ENCODE measurements around the gene ADCY5.

ADCY5 gene

DNA sequence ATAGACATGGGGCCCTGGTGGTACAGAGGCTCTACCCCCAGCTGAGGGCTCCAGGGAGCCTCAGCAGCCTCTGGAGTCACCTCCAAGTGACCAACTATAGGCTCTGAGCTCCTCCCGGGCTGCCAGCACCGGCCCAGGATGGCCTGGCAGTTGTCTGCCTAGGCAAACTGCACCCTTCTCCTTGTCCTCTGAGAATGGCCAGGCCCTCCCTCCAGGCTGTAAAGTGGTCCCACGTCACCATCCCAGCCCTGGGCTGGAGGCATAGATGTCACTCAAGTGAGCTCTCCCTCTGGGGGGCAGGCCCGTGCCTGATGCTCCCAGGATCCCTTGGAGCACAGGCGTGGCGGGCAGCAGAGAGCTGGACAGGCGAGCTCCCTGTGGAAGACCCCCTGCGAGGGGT, 127.1 kb downstream of the ADCY5 start:
- H3K4me3 ChIP-seq (ENCODE audit: control insufficient read depth, low read depth, low read length) = no peak overlapping the region
- no peak for DNase-seq (ENCODE audit: low read depth)
- TF ChIP-seq, protein P1, sequence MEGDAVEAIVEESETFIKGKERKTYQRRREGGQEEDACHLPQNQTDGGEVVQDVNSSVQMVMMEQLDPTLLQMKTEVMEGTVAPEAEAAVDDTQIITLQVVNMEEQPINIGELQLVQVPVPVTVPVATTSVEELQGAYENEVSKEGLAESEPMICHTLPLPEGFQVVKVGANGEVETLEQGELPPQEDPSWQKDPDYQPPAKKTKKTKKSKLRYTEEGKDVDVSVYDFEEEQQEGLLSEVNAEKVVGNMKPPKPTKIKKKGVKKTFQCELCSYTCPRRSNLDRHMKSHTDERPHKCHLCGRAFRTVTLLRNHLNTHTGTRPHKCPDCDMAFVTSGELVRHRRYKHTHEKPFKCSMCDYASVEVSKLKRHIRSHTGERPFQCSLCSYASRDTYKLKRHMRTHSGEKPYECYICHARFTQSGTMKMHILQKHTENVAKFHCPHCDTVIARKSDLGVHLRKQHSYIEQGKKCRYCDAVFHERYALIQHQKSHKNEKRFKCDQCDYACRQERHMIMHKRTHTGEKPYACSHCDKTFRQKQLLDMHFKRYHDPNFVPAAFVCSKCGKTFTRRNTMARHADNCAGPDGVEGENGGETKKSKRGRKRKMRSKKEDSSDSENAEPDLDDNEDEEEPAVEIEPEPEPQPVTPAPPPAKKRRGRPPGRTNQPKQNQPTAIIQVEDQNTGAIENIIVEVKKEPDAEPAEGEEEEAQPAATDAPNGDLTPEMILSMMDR (IDR thresholded peaks at IDR 0.05; ENCODE audit: control insufficient read depth, insufficient read depth, low read depth, low read length, missing control alignments) = no peak

DNA sequence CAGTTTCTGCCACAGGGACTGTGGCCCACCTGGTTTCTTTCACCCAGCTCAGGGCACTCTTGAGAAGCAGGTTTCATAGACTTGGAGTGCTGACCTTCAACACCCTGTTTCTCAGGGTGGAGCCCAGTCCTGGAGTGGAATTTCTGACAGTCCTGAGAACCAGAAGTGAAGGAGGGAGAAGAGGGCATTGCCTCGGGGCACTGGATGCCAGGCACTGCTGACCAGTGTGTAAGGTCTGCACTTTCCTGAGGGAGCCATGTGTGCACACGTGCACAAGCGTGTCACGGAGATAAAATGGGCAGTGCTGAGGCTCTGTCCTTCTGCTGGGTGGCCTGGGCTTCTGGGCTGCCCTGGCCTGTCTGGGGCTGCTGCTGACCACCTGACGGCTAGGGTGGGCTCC, 128.7 kb downstream of the ADCY5 start:
- TF ChIP-seq, protein P1 (IDR thresholded peaks at IDR 0.05; ENCODE audit: control insufficient read depth, insufficient read depth, low read depth, low read length, missing control alignments) = no peak
- H3K4me3 ChIP-seq (ENCODE audit: control insufficient read depth, low read depth, low read length) = no peak overlapping the region
- no peak for DNase-seq (ENCODE audit: low read depth)

DNA sequence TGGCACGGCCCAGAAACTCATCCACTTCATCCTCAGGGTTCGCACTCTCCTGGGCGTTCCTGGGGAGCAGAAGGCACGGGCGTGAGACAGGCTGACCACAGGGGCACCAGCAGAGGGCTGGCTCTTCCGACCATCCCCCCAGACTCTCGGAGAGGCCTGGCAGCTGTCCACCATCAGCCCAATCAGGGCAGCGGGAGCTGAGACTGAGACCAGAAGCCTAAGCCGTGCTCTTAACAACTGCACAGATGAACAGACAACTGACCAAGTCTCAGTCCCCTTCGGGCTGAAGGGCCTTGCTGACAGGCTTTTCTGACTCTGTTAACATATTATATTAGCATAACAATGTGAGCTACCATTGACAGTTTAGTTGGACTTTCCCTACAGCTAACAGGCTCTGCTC, 129.1 kb downstream of the ADCY5 start:
- no peak for DNase-seq (ENCODE audit: low read depth)
- no peak overlapping the region for H3K4me3 ChIP-seq (ENCODE audit: control insufficient read depth, low read depth, low read length)
- TF ChIP-seq, protein P1 (IDR thresholded peaks at IDR 0.05; ENCODE audit: control insufficient read depth, insufficient read depth, low read depth, low read length, missing control alignments) = no peak

DNA sequence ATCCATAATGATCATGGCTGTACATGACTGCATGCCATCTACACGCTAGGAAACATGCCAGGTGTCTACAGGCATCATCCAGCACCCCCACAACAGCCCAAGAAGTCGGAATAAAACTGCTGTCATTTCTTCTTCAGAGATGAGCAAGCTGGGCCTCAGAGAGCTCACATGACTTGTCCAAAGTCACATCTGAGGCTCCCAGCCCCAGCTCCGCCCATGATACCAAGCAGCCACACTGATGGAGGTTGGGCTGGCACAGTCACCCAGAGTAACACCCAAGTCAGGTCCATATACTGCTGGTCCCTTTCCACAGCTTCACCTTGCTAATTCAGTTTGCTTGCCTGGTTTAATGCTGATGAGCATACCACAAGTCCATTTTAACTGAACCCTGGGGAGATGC, 130.5 kb downstream of the ADCY5 start:
- TF ChIP-seq, protein P1 (IDR thresholded peaks at IDR 0.05; ENCODE audit: control insufficient read depth, insufficient read depth, low read depth, low read length, missing control alignments) = no peak
- DNase-seq (ENCODE audit: low read depth) = no peak
- H3K4me3 ChIP-seq (ENCODE audit: control insufficient read depth, low read depth, low read length) = no peak overlapping the region

DNA sequence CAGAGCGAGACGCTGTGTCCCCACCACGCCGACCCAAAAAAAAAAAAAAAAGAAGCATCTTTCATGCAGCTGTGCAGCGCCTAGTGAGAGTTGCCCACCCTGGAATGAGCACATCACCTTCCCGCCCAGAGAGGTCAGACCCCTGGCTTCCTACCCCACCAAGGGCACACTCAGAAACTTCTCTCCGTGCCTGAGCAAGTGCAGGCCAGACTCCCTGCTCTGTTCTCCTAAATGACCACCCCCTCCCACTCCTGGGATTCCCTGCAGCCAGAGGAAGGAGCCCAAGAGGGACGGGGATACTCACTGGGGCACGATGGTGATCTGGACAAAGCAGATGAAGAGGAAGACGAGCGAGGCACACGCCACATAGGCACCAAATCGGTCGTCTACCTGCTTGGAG, 131.2 kb downstream of the ADCY5 start:
- no peak overlapping the region for H3K4me3 ChIP-seq (ENCODE audit: control insufficient read depth, low read depth, low read length)
- TF ChIP-seq, protein P1 (IDR thresholded peaks at IDR 0.05; ENCODE audit: control insufficient read depth, insufficient read depth, low read depth, low read length, missing control alignments) = no peak

DNA sequence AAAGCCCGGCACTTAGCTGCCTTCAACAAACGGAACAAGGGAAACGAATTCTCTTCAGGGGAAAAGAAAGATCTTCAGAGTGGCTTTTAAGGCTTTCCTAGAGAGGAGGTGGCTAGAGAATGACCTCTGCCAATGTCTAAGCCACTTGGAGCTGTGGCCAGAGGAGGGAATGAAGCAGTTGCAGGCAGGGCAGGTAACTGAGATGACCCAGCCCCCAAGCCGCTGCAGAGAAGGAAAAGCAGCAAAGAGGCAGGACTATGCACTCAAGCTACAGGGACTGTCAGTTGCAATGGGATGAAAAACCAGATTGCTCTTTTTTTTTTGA, 133.7 kb downstream of the ADCY5 start:
- TF ChIP-seq, protein P1 (IDR thresholded peaks at IDR 0.05; ENCODE audit: control insufficient read depth, insufficient read depth, low read depth, low read length, missing control alignments) = no peak
- no peak for DNase-seq (ENCODE audit: low read depth)
- no peak overlapping the region for H3K4me3 ChIP-seq (ENCODE audit: control insufficient read depth, low read depth, low read length)

More for the DNA sequence above, 131.2 kb downstream of the ADCY5 start:
- DNase-seq (ENCODE audit: low read depth) = no peak

Data from AG09309 (cell line).